Activated T-cell treated with anti-CD3 and anti-CD28 coated beads for 24 hours (primary cell): Measurements from ENCODE around the gene ZMYND8.

Experiments used
- DNase-seq: peaks from one replicate; pipeline ENCODE4 v3.0.0-alpha.2; 2020; ENCODE audit warnings: low read depth

The ZMYND8 gene

GRCh38 chr20:47173596-47174216 lies 182.8 kb downstream of the ZMYND8 start:
- no peak for DNase-seq

GRCh38 chr20:47172579-47172978 lies 183.9 kb downstream of the ZMYND8 start:
- no peak for DNase-seq

- no peak for DNase-seq
Observed at GRCh38 chr20:47167846-47168245, 188.7 kb downstream of the ZMYND8 start.

GRCh38 chr20:47165376-47165865 lies 191.1 kb downstream of the ZMYND8 start:
- DNase-seq, result no peak

GRCh38 chr20:47164140-47164539 lies 192.4 kb downstream of the ZMYND8 start:
- no peak for DNase-seq

GRCh38 chr20:47161411-47161810 lies 195.1 kb downstream of the ZMYND8 start:
- DNase-seq, result no peak

GRCh38 chr20:47160992-47161391 lies 195.5 kb downstream of the ZMYND8 start:
- DNase-seq, result no peak

- DNase-seq, result no peak
Observed at GRCh38 chr20:47160240-47160639, 196.3 kb downstream of the ZMYND8 start.
